Stimulated activated CD4-positive, alpha-beta T cell treated with anti-CD3 and anti-CD28 coated beads, Interleukin-12 subunit alpha, Interleukin-12 subunit beta, amount 100 ng/mL, for 48 hours (primary cell): ENCODE data around the gene PTPRG.

Experiments
- DNase-seq, 3 donors: peaks; one replicate each; pipeline ENCODE4 v3.0.0-alpha.2; 2020; ENCODE audit warnings: low read depth in 2 of 3, low spot score in 1 of 3

PTPRG gene

GRCh38 chr3:62132027-62132602 lies 570.7 kb downstream of the PTPRG start:
- DNase-seq = no peak

GRCh38 chr3:62133015-62133414 lies 571.6 kb downstream of the PTPRG start:
- no peak for DNase-seq

DNA sequence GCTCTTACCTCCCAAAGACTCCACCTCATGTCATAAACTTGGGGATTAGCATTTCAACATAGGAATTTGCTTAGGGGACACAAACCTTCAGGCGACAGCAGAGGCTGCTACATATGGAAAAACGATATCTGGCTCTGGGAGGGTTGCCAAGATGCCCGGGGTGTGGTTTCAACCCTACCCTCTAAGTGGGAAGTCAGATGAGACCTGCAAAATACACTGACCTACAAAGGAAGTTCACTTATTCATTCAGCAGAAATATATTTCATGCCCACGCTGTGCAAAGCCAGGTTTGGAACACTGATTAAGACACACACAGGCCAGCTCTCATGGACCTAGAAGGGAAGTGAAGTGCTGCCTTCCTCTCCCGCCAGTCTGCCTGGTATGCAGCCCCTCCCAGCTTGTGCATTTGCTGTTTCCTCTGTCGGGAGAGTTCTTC lies 572.7 kb downstream of the PTPRG start:
- no peak for DNase-seq

DNA sequence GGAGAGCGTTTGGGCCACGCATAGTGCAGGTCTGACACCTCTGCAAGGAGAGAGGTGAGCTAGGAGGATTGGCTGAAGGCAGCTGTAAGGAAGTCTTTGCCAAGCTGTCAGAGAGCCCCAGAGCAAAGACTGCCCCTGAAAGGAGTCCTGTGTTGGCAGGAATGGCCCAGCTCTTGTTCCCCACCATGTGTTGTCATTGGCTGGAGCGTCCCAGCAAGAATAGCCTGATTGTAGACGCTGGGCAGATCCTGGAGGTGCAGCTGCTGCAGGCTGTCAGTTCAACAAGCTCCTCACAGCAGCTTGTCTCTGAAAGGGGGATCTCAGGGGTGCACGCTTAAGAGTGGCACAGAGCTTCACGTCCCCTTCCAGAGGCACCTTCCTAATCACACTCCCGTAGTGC lies 574.4 kb downstream of the PTPRG start:
- no peak for DNase-seq

DNA sequence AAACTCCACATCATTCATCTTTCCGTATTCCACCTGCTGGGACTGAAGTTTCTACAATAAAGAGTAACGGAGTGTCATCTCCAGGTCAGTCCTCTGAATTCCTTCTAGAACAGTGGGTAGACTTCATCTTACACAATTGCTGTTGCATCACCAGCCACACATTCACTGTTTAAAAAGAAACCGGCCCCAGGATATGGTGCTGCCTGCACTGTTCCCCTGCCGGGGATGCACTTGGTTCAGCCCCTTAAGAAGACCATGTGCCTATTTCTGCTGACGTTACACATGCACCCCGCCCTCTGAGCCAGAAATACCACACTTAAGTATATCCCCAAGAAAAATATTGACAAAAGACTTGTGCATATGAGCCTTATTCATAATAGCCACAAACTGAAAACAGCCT lies 578.6 kb downstream of the PTPRG start:
- no peak for DNase-seq

DNA sequence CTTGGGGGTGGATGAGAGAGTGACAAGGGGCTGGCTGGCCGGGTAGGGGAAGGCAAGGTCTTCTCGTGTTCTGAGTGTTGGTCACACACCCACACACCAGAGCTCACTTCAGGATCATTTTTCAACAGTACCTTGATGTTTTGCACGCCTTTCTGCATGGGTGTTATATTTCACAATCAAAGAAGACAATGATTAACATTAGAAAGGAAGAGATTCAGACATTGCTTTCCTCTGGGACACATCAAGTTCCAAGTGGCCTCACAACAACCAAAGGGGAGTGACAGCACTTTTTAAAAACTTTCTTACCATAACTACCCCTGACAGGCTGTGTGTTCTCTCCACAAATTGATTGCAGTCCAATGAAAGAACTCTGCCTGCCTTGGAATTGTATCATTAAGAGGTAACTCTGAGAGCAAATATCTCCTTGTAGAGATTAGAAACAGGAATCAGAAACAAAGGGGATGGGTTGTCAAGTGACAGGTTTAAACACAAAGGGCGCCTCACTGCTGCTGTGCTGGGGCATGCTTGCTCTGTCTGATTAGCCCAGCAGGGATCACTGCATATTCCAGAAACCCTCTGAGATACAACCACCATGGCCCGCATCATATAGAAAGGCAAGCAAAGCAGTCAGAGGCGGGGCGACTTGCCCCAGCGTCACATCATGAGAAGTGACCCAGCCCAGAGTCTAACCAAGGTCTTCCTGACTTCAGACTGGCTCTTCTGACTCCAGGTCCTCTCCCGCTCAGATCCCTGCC lies 581.1 kb downstream of the PTPRG start:
- DNase-seq = no peak

GRCh38 chr3:62143843-62144450 lies 582.6 kb downstream of the PTPRG start:
- no peak for DNase-seq

GRCh38 chr3:62144482-62144881 lies 583.1 kb downstream of the PTPRG start:
- no peak for DNase-seq

DNA sequence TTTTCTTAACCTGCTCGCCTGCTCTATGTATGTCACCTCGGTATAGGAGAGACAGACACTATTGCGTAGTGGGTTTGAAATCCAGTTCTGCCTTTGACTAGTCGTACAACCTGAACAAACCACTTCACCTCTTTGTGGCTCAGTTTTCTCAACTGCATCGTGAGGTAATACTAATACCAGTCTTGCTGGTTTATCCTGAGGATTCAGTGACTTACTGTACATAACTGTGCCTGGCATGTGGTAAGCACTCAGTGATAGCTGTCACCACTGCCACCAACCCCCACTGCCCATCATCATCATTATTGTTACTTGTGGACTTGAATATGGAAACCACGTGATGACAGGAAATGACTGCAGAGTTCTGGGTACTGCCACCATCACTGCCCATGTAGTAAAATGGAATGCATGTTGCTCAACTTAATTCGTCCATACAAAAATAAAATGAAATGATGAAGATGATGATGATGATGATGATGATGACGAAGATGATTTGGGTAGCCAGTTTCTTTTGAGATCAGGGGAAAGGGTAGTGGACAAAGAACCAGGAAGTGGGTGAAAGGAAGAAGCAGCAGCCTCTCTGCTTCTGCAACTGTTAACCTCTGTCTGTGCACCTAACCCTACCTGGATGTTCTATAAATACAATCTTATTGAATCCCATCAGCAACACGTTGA lies 583.9 kb downstream of the PTPRG start:
- DNase-seq = no peak

- DNase-seq = no peak
Observed at GRCh38 chr3:62149539-62149938, 588.2 kb downstream of the PTPRG start.

DNA sequence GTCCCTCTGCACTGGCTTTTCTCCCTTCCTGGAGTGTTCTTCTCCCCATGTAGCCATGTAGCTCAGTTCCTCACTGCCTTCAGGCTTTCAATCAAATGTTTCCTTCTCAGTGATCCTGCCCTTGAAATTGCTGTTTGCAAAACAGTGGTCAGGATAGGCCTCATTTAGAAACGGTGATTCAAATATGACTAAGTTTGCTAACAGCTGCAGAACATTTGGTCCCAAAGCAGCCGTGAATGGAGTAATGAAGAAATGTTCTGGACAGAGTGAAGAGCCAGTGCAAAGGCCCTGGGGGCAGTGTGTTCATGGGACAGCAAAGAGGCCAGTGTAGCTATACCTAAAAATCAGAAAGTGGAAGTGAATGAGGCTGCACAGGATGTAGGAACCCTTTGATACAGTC lies 588.6 kb downstream of the PTPRG start:
- no peak for DNase-seq

GRCh38 chr3:62151591-62151990 lies 590.2 kb downstream of the PTPRG start:
- DNase-seq = no peak

DNA sequence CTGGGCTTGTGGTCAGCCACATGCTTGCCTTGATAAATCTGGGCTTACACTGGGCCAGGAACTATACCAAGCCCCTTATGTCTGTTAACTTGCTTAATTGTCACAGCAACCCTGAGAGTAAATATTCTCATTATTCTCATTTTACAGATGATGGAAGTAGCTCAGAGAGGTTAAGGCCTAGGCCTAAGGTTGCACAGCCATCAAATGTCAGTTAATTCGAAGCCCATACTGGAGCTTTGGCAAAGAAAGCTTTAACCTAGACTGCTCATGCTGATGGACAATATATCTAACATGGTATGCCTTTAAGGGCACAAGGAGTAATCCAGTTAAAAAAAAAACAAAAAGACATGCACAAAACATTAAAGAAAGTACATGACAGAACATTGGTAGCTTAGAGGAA lies 591.9 kb downstream of the PTPRG start:
- no peak for DNase-seq

GRCh38 chr3:62154457-62155148 lies 593.2 kb downstream of the PTPRG start:
- DNase-seq = no peak

- no peak for DNase-seq
Observed at GRCh38 chr3:62159056-62159708, 597.8 kb downstream of the PTPRG start.

GRCh38 chr3:62159709-62160092 lies 598.3 kb downstream of the PTPRG start:
- no peak for DNase-seq

DNA sequence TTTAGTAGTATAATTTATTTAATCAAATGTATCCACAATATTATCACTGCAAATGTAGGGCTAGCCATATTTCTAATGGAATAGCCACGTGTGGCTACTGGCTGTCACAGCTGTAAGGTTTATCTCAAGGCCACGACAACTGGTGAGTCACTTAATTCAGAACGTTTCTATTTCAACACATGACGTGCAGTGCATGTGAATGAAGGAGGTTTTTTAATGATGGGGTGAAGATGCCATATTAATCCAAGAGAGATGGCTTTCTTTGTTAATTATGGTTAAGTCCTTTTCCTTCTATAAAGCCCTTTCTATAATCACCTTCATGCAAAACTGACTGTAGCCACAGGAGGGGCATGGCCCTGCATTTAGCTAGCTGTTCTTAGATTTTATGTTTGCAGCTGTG lies 600.0 kb downstream of the PTPRG start:
- DNase-seq = no peak

GRCh38 chr3:62164196-62164595 lies 602.8 kb downstream of the PTPRG start:
- DNase-seq = no peak

- DNase-seq = no peak
Observed at GRCh38 chr3:62164746-62165145, 603.4 kb downstream of the PTPRG start.

DNA sequence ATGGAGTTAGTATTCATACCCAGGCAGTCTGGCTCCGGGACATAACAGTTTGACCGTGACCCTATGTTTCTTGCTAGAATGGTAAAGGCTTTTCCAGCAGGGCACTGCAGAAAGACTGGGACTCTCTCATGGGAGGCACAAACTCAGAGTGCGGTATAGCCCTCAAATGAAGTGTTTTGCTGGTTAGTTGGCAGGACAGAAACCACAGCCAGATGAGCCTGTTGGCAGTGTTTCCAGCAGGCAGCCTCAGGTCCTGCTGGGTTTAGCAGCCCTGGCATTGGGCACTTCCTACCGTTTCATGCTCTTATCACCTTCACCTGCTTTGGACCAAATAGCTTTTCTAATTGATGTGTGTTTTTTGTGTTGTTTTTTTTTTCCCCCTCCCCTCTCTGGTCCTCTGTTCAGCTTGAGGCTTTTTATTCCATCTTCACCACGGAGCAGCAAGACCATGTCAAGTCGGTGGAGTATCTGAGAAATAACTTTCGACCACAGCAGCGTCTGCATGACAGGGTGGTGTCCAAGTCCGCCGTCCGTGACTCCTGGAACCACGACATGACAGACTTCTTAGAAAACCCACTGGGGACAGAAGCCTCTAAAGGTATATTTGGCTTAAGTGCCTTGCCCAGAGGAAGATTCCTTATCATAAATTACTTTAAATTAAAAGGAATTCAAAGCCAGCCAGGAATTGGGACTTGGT lies 606.3 kb downstream of the PTPRG start:
- DNase-seq = no peak
